NOMO-1 (cell line): Measurements from ENCODE around the gene MAMLD1.

Source experiments
- DNase-seq, 2 experiments: peaks; one replicate each; lab custom pipeline; 2025; ENCODE audit not compliant: unreplicated experiment in 2 of 2; lab: John Stamatoyannopoulos, UW

The MAMLD1 gene

GRCh38 chrX:150525061-150525919 lies 162.2 kb downstream of the MAMLD1 start:
- no peak for DNase-seq

GRCh38 chrX:150526692-150527091 lies 163.6 kb downstream of the MAMLD1 start:
- no peak for DNase-seq

DNA sequence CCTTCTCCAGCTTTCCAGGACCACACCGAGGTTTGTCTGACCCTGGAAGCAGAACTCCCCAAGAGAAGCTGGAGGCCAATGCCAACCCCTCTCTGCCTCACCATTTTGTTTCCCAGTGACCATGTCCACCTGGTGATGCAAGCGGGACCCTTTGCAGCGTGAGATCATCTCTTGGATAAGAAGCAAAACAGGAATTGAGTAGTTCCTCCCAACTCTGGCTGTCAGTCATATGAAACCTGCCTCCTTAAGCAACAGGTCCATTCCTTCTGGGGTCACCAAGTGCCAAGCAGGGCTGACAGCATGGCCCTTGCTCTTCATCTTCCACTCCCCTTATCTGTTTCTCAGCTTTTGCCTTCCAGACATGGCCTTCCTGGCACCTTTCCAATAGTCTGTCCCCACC lies 164.0 kb downstream of the MAMLD1 start:
- DNase-seq, result peak in 1 of 2 experiments; percentile 43

DNA sequence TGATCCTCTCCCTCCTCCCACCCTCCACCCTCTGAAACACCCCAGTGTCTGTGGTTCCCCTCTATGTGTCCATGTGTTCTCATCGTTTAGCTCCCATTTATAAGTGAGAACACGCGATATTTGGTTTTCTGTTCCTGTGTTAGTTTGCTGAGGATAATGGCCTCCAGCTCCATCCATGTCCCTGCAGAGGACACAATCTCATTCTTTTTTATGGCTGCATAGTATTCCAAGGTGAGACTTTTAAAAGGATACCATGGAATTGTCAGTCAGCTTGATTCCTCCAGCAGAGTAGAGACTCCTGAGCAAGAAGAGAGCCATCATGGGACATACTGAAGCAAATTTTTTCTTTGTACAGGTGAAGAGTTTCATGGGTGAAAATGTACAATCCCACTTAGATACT lies 166.5 kb downstream of the MAMLD1 start:
- no peak for DNase-seq

GRCh38 chrX:150530821-150531220 lies 167.7 kb downstream of the MAMLD1 start:
- DNase-seq, result no peak

- no peak for DNase-seq
Measured at GRCh38 chrX:150531467-150531866, 168.3 kb downstream of the MAMLD1 start.

DNA sequence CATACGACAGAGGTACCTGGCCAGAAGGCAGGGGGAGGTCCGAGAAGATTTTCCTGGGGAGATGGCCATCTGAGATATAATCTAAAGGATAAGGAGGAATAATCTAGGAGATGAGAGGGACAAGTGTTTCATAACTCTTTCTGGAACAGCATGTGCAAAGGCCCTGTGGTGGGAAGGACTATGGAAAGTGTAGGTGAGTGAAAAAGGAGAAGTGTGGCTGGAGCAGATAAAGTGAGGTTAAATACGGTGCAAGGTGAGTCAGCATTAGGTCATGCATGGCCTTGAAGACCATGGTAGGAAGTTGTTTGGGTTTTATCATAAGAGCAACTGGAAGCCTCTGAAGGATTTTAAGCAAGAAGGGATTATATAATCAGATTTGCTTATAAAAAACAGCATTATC lies 170.7 kb downstream of the MAMLD1 start:
- DNase-seq, result no peak

GRCh38 chrX:150536455-150537116 lies 173.5 kb downstream of the MAMLD1 start:
- no peak for DNase-seq

DNA sequence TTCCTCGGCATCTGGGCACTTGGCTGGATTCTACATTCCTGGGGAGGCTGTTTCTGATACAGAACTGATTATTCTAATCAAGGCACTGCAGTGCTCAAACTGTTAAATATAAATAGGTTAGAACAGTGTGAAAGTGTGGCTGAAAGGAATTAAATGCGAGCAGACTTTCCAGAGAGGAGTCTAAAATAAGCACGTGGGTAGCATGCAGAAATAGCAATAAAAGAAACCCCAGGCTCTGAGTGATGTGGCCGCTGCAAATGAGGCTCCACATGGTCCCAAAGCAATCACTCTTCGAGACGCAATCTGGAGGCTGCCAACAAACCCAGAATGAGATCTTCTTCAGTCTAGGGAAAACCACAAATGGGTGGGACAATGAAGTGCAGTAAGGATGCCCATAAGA lies 174.7 kb downstream of the MAMLD1 start:
- no peak for DNase-seq

DNA sequence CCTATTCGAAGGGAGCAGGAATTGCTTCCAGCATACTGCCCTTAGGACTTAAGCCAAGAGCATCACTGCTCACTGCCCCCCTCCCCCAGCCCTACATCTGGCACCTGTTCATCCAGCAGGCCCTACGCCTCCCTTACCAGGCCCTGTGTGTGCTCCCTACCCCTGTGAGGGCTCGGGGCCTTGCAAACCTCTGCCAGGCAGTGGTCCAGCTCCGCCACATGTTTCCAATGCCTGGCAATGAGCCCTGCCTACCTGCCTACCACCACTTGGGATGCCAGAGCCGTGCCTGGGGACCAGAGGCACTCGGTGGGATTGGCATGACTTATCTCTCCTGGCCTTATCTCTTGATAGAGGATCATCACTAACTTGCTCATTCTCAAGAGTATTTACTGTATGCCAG lies 177.8 kb downstream of the MAMLD1 start:
- no peak for DNase-seq

GRCh38 chrX:150542846-150543229 lies 179.7 kb downstream of the MAMLD1 start:
- DNase-seq, result no peak

GRCh38 chrX:150543230-150544155 lies 180.4 kb downstream of the MAMLD1 start:
- no peak for DNase-seq

DNA sequence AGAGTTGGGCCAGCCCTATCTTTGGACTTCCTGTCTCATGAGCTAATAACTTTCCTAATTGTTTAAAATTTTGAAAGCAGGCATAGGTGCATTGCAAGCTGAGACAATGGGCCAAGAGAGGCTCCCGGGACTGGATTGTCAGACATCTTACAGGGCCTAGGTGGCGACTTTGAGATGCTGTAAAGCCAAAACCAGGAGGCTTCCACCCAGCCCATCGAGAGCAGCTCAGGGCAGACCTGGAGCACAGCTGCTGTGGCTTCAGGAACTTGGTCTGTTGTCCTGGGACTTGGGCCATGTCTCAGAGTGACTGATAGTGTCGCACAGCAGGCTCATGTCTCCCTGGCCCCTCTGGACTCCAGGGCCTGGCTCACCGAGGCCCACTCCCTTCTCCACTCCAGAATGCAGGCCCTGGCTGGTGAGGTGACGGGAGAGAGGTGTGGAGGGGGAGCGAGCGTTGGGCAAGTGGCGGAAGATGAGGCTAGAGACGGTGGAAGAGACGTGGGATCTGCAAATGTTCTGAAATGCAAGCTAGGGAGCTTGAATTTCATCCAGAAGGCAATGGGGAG lies 181.2 kb downstream of the MAMLD1 start:
- no peak for DNase-seq

DNA sequence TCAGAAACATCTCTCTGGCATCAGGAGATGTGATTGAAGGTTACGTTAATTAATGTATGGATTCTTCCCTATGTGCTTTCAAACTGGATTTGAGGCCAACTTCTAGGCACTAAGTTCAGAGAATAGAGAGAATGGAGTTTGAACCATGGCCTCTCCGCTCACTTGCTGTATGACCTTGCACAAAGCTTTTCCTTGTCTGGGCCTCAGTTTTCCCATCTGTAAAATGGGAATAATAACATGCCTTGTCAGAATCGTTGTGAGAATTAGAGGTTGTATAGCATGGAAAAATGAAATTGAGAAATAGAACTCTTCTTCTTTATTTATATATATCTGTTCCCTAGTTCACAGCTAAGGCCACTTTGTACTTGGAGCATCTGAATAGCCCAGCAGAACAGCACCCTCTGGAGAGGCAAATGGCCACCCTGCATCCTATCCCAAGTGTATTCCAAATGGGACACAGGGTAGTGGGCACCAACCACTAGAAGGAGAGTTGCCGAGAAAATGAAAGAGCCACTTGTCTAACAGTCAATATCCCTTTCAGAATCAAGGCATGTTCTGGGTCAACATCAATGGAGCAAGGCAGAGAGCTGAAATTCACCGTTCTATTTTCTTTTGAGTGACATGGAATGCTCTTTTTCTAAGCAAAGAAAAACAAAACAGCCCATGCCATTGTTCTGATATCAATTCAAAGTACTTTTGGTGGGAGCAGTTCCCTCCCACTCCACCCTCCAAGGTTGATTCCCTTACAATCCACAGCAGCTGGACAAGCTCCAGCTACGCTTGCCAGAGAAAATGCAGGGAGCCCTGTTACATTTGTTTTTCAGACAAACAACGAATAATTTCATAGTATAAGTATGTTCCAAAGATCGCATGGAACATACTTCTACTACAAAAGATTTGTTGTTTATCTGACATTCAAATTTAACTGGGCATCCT lies 182.0 kb downstream of the MAMLD1 start:
- DNase-seq, result no peak

GRCh38 chrX:150546711-150547153 lies 183.6 kb downstream of the MAMLD1 start:
- no peak for DNase-seq

GRCh38 chrX:150547375-150548115 lies 184.4 kb downstream of the MAMLD1 start:
- DNase-seq, result peak in 1 of 2 experiments; percentile 5

GRCh38 chrX:150548251-150548650 lies 185.1 kb downstream of the MAMLD1 start:
- no peak for DNase-seq

DNA sequence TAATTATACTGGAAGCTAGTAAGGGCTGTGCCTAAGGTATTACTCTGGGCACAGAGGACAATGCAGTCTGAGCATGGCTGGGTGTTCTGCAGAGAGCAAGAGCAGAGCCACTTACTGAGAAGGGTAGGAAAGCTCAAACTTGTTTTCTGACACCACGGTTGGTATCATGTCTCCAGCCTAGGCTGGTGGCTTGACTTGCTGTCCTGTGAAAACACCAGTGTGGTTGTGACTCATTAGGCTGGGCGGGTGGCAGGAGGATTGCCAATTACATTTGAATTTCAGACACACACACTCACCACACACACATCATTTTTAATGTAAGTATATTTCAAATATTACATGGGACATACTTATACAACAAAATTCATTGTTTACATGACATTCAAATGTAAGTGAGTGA lies 185.6 kb downstream of the MAMLD1 start:
- DNase-seq, result no peak

GRCh38 chrX:150551963-150552362 lies 188.8 kb downstream of the MAMLD1 start:
- no peak for DNase-seq
